ENCODE data around the gene CD79A. TPM values are rescaled to one million over a fixed set of nuclear protein-coding genes. Genes with fewer than 3 reads are reported as not detected.

The CD79A gene
- total RNA-seq, 2 experiments from 2014 or later = 2.9 to 4.7 TPM

DNA sequence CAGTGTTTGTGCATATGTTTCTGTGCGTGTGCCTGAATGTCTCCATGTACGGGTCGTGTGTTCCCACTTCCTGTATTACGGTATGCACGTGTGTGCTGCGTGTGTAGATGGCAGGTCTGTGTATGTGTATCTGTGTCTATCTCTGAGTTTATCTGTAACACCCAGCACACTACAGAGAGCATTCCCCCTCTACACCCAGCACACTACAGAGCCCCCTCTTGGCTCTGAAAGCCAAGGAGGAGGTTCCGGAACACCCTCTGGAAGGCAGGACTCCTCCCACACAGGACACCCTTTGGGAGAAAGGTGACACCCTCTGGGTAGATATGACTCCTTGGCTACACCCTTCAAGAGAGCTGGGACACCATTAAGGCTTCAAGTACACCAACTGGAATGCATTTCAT, 53.2 kb downstream of the CD79A start:
- Mint-ChIP-seq H3K27ac (no peak overlapping the region), H3K36me3 (ENCODE audit: low read depth) (peaks cover 3% of the 10 kb centered on the region), H3K27me3 (peaks cover 36% of the 10 kb centered on the region), H3K4me3 (peak overlapping the region; percentile 12), H3K4me1 (peaks cover 42% of the 10 kb centered on the region), H3K9me3 (no peaks in the 10 kb centered on the region)
- DNase-seq = no peak
- CTCF ChIA-PET = interaction anchor here (0.6 to 1.1 kb wide), 3 partner anchors 22 to 66 kb away, joined by 3 to 4 read pairs (median 3); no protein-coding TSS in a partner anchor
- POLR2A ChIA-PET = no interaction called here

Small RNAs within 50 kb of the gene (microRNA-seq; reads per million reads assigned to microRNA genes)
- not detected for gene MIR6797 (ENCODE audit: borderline microRNAs expressed, borderline replicate concordance)

Other genes starting within 250 kb of the CD79A start
- gene CEACAM7, start 189.0 kb upstream of the CD79A start, total RNA-seq = not detected
- gene CEACAM5, start 168.7 kb upstream of the CD79A start, total RNA-seq = not detected
- not detected for gene CEACAM6, start 121.7 kb upstream of the CD79A start, total RNA-seq
- gene CEACAM3, start 80.7 kb upstream of the CD79A start, total RNA-seq = not detected
- not detected for gene LYPD4, start 32.6 kb upstream of the CD79A start, total RNA-seq
- gene DMRTC2, start 32.2 kb upstream of the CD79A start, total RNA-seq = not detected
- 1,000 to 10,000 TPM; 2,679 to 3,011 TPM for gene RPS19, start 17.0 kb upstream of the CD79A start, total RNA-seq
- gene ARHGEF1, start 5.9 kb downstream of the CD79A start, total RNA-seq = 100 to 1,000 TPM; 663 to 761 TPM
- gene ERFL, start 51.2 kb downstream of the CD79A start, total RNA-seq = 1 to 10 TPM; 1.5 to 1.6 TPM
- gene RABAC1, start 82.0 kb downstream of the CD79A start, total RNA-seq = 10 to 100 TPM; 67.4 to 74.0 TPM
- gene ATP1A3, start 117.0 kb downstream of the CD79A start, total RNA-seq = 1 to 10 TPM; 1.9 to 2.0 TPM
- gene GRIK5, start 192.9 kb downstream of the CD79A start, total RNA-seq = under 1 TPM; 0.65 to 0.79 TPM
- 10 to 100 TPM; 14.1 to 15.8 TPM for gene ZNF574, start 198.9 kb downstream of the CD79A start, total RNA-seq